ENCODE results near the gene SPATA9. TPM values are rescaled to one million over a fixed set of nuclear protein-coding genes. Genes with fewer than 3 reads are reported as not detected.

The SPATA9 gene
- total RNA-seq, result 0.13 TPM in 1 of 2 replicates, not detected in the other

GRCh38 chr5:95682891-95683290, at the start of gene SPATA9:
SPATA9 (minus strand) TSS chr5:95682991; CDS start chr5:95682854, 137 bp downstream.
- DNase-seq (ENCODE audit: low read depth in 2 of 2), result no peak

GRCh38 chr5:95731571-95732554, 49.1 kb upstream of the SPATA9 start:
- peak; percentile 12 to 50 for DNase-seq (ENCODE audit: low read depth in 2 of 2)

GRCh38 chr5:95730730-95731570, 48.2 kb upstream of the SPATA9 start, which contains the start of gene RHOBTB3:
RHOBTB3 (plus strand) TSS chr5:95731336; CDS start chr5:95731683, 347 bp downstream.
- DNase-seq (ENCODE audit: low read depth in 2 of 2), result peak; percentile 26 to 88

GRCh38 chr5:95730011-95730700, 47.4 kb upstream of the SPATA9 start:
- DNase-seq (ENCODE audit: low read depth in 2 of 2), result no peak

GRCh38 chr5:95729115-95730010, 46.6 kb upstream of the SPATA9 start:
- no peak for DNase-seq (ENCODE audit: low read depth in 2 of 2)

- no peak for DNase-seq (ENCODE audit: low read depth in 2 of 2)
Measured at GRCh38 chr5:95728494-95729114, 45.8 kb upstream of the SPATA9 start.

- DNase-seq (ENCODE audit: low read depth in 2 of 2), result peak; percentile 30 to 71
Measured at GRCh38 chr5:95727764-95728191, 45.0 kb upstream of the SPATA9 start.

- no peak for DNase-seq (ENCODE audit: low read depth in 2 of 2)
Measured at GRCh38 chr5:95726811-95727763, 44.3 kb upstream of the SPATA9 start.

- DNase-seq (ENCODE audit: low read depth in 2 of 2), result no peak
Measured at GRCh38 chr5:95725937-95726810, 43.4 kb upstream of the SPATA9 start.

GRCh38 chr5:95725071-95725820, 42.5 kb upstream of the SPATA9 start:
- DNase-seq (ENCODE audit: low read depth in 2 of 2), result peak in 1 of 2 donors; percentile 49

- peak in 1 of 2 donors; percentile 35 for DNase-seq (ENCODE audit: low read depth in 2 of 2)
Measured at GRCh38 chr5:95723632-95724369, 41.0 kb upstream of the SPATA9 start.

- DNase-seq (ENCODE audit: low read depth in 2 of 2), result no peak
Measured at GRCh38 chr5:95721582-95722295, 38.9 kb upstream of the SPATA9 start.

GRCh38 chr5:95720094-95720786, 37.4 kb upstream of the SPATA9 start:
- no peak for DNase-seq (ENCODE audit: low read depth in 2 of 2)

GRCh38 chr5:95718738-95719137, 35.9 kb upstream of the SPATA9 start:
- DNase-seq (ENCODE audit: low read depth in 2 of 2), result no peak

GRCh38 chr5:95718203-95718602, 35.4 kb upstream of the SPATA9 start:
- no peak for DNase-seq (ENCODE audit: low read depth in 2 of 2)
